SU-DHL-6 (cell line): ENCODE data around the gene PLEKHG3.

ENCODE experiments used
- H2AFZ ChIP-seq: fragments of 200-600 bp; sonication (generic); 2 replicates; pipeline ENCODE4 v1.6.1; 2014; ENCODE audit warnings: low read depth, mild to moderate bottlenecking, moderate library complexity, mixed read lengths, antibody characterized with exemption, low read length; ENCODE audit not compliant: severe bottlenecking
- H3F3A ChIP-seq: fragments of 200-600 bp; shearing (Covaris generic); 2 replicates; pipeline ENCODE4 v1.6.0; 2016; ENCODE audit warnings: antibody characterized with exemption, mild to moderate bottlenecking; ENCODE audit not compliant: insufficient read depth
- H3K27ac ChIP-seq: fragments of 200-600 bp; sonication (generic); 2 replicates; pipeline ENCODE4 v1.5.1; 2016; ENCODE audit warnings: low read depth, mild to moderate bottlenecking, low read length, moderate library complexity, mixed read lengths
- H3K27me3 ChIP-seq: fragments of 200-600 bp; sonication (generic), shearing (Covaris generic); 2 replicates; pipeline ENCODE4 v1.6.0; 2014; ENCODE audit warnings: mild to moderate bottlenecking, low read length
- H3K36me3 ChIP-seq: fragments of 200-600 bp; sonication (generic); 2 replicates; pipeline ENCODE4 v1.6.1; 2014; ENCODE audit warnings: mild to moderate bottlenecking, low read length, mixed read lengths
- H3K4me2 ChIP-seq: fragments of 300-600, 200-600 bp; shearing (Covaris generic), sonication (generic); 2 replicates; pipeline ENCODE4 v1.6.0; 2014; ENCODE audit warnings: low read length, low read depth, mild to moderate bottlenecking; ENCODE audit not compliant: poor library complexity, severe bottlenecking
- H3K4me3 ChIP-seq: fragments of 200-600 bp; sonication (generic); 2 replicates; pipeline ENCODE4 v1.5.1; 2014; ENCODE audit warnings: antibody characterized with exemption, low read length, mild to moderate bottlenecking, mixed read lengths; ENCODE audit not compliant: insufficient read depth, poor library complexity, severe bottlenecking
- H3K79me2 ChIP-seq: fragments of 200-600 bp; sonication (generic); 2 replicates; pipeline ENCODE4 v1.6.1; 2014; ENCODE audit warnings: mild to moderate bottlenecking, low read length, moderate library complexity; ENCODE audit not compliant: insufficient read depth
- H3K9ac ChIP-seq: fragments of 200-600 bp; sonication (generic); 2 replicates; pipeline ENCODE4 v1.7.0; 2014; ENCODE audit warnings: mild to moderate bottlenecking, low read length
- H3K9me2 ChIP-seq: fragments of 200-600 bp; sonication (generic); replicated peaks from 2 replicates; pipeline ENCODE4 v1.6.1; 2014; ENCODE audit warnings: low read length; ENCODE audit not compliant: insufficient read depth
- H3K9me3 ChIP-seq: fragments of 200-600 bp; sonication (generic); 2 replicates; pipeline ENCODE4 v1.6.1; 2014; ENCODE audit warnings: low read length, mixed read lengths; ENCODE audit not compliant: insufficient read depth
- H4K20me1 ChIP-seq: fragments of 200-600 bp; sonication (generic); 2 replicates; pipeline ENCODE4 v1.6.1; 2014; ENCODE audit warnings: low read depth, mild to moderate bottlenecking, antibody characterized with exemption, low read length, moderate library complexity, mixed read lengths
- EZH2phosphoT487 ChIP-seq: fragments of 200-600 bp; sonication (generic), shearing (Covaris generic); conservative IDR thresholded peaks from 2 replicates; pipeline ENCODE4 v1.6.1; 2018; ENCODE audit warnings: mild to moderate bottlenecking, antibody characterized with exemption, low read length, moderate library complexity, mixed read lengths
- TF ChIP-seq, protein P1 (sequence below): fragments of 200-600 bp; sonication (generic); IDR thresholded peaks from one replicate; pipeline ENCODE4 v1.5.1; 2017; ENCODE audit warnings: antibody characterized with exemption, mild to moderate bottlenecking, low read length, moderate library complexity; ENCODE audit not compliant: insufficient read depth, poor library complexity, severe bottlenecking

PLEKHG3 gene

DNA sequence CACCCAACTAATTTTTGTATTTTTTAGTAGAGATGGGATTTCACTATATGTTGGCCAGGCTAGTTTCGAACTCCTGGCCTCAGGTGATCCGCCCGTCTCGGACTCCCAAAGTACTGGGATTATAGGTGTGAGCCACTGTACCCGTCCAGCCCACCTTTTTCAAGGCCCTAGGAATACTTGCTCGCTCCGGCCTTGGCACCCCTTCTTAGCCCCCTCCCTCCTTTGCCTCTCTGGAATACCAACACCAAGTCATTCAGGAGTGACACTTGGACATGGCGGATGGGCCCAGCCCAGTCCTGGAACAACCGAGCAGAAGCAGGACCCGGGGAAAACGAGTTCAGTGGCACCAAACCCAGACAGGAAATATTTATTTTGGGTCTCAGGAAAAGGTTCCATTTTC lies 29.1 kb downstream of the PLEKHG3 start:
- H3K36me3 ChIP-seq: no peaks in the 10 kb centered on the region
- no peaks in the 10 kb centered on the region for H3K9me3 ChIP-seq
- H2AFZ ChIP-seq: no peak overlapping the region
- no peaks in the 10 kb centered on the region for H3F3A ChIP-seq
- H3K4me3 ChIP-seq: no peak overlapping the region
- H3K27ac ChIP-seq: no peak overlapping the region
- H3K27me3 ChIP-seq: no peaks in the 10 kb centered on the region
- TF ChIP-seq EZH2phosphoT487: no peak
- TF ChIP-seq, protein P1, sequence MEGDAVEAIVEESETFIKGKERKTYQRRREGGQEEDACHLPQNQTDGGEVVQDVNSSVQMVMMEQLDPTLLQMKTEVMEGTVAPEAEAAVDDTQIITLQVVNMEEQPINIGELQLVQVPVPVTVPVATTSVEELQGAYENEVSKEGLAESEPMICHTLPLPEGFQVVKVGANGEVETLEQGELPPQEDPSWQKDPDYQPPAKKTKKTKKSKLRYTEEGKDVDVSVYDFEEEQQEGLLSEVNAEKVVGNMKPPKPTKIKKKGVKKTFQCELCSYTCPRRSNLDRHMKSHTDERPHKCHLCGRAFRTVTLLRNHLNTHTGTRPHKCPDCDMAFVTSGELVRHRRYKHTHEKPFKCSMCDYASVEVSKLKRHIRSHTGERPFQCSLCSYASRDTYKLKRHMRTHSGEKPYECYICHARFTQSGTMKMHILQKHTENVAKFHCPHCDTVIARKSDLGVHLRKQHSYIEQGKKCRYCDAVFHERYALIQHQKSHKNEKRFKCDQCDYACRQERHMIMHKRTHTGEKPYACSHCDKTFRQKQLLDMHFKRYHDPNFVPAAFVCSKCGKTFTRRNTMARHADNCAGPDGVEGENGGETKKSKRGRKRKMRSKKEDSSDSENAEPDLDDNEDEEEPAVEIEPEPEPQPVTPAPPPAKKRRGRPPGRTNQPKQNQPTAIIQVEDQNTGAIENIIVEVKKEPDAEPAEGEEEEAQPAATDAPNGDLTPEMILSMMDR: no peak
- no peak overlapping the region for H3K4me2 ChIP-seq
- no peaks in the 10 kb centered on the region for H3K79me2 ChIP-seq
- no peaks in the 10 kb centered on the region for H3K9me2 ChIP-seq
- H4K20me1 ChIP-seq: no peaks in the 10 kb centered on the region
- no peak overlapping the region for H3K9ac ChIP-seq

DNA sequence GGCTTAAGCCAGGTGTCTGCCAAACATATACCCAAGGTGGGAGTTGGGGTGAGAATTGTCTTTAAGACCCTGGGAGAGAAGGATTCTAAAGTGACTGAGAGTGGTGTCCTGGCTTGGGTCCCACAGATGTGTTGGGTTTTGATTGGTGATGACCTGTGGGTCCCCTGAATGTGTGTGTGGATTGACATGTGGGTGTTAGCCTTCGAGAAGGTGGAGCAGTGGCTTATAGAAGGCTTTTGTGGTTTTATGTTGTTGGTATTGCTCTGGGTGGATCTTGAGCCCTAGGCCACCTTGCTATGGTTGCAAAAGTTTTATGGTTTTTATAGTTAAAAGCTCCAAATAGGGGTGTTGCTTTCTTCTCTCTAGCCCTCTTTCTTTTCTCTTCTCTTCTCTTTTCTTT lies 29.7 kb downstream of the PLEKHG3 start:
- Histone ChIP-seq H3K4me2 (no peak overlapping the region), H3K9me3 (no peaks in the 10 kb centered on the region), H3K9me2 (no peaks in the 10 kb centered on the region), H3K36me3 (no peaks in the 10 kb centered on the region), H3K79me2 (no peaks in the 10 kb centered on the region), H3K4me3 (no peak overlapping the region), H4K20me1 (no peaks in the 10 kb centered on the region), H2AFZ (no peak overlapping the region), H3K27ac (no peak overlapping the region), H3K27me3 (no peaks in the 10 kb centered on the region), H3F3A (no peaks in the 10 kb centered on the region), H3K9ac (no peak overlapping the region)
- TF ChIP-seq, protein P1: no peak
- no peak for TF ChIP-seq EZH2phosphoT487

DNA sequence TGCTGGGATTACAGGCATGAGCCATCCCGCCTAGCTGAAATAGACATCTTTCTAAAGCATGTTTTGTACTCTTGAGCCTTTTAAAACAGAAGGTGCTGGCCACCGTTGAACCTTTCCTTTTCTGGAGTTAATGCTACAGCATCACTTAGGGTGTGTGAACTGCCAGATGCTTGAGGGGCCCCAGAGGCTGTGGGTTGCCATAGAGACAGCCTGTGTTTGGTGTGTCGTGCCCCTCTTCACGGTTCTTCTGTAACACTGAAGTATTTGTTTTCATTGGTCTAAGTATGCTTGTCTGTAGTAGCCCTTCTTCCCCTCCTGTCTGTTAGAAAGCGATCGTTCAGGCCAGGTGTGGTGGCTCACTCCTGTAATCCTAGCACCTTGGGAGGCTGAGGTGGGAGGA lies 30.8 kb downstream of the PLEKHG3 start:
- Histone ChIP-seq H3K36me3 (no peaks in the 10 kb centered on the region), H3K9me3 (no peaks in the 10 kb centered on the region), H3K79me2 (no peaks in the 10 kb centered on the region), H3F3A (no peaks in the 10 kb centered on the region), H3K9me2 (no peaks in the 10 kb centered on the region), H3K27me3 (no peaks in the 10 kb centered on the region), H3K4me3 (no peak overlapping the region), H4K20me1 (no peaks in the 10 kb centered on the region), H2AFZ (no peak overlapping the region), H3K27ac (no peak overlapping the region), H3K9ac (no peak overlapping the region), H3K4me2 (no peak overlapping the region)
- TF ChIP-seq EZH2phosphoT487: no peak
- TF ChIP-seq, protein P1: no peak
